GM21390 (cell line): ENCODE results near the gene SEC16A.
"Not testable (repeated sequence)": the region's sequence is repeated elsewhere in the genome, so short reads cannot be mapped to it uniquely, and the experiment has no call there.

Source experiments
- ATAC-seq: cut with Tn5 transposase; IDR thresholded peaks from one replicate; pipeline ENCODE4 v1.9.1; 2021; ENCODE audit not compliant: unreplicated experiment

SEC16A gene

GRCh38 chr9:136425367-136425766 is 57.5 kb downstream of the SEC16A start:
- not testable (repeated sequence) for ATAC-seq

GRCh38 chr9:136424750-136425362 is 58.0 kb downstream of the SEC16A start:
- no peak for ATAC-seq

GRCh38 chr9:136423432-136424146 is 59.3 kb downstream of the SEC16A start:
- no peak for ATAC-seq

DNA sequence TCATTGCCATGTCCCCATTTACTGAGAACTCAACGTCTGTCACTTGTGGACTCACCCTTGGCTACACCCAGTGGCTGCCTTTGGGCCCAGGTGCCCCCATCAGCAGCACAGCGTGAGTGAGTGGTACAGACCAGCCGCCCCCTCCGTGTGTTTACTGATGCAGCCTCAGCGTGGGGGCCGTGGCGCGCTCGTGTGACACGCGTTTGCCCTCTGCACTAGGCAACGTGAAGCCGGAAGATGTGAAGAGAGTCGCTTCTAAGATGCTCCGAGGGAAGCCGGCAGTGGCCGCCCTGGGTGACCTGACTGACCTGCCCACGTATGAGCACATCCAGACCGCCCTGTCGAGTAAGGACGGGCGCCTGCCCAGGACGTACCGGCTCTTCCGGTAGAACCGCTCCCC is 60.0 kb downstream of the SEC16A start:
- ATAC-seq, result no peak

- ATAC-seq, result no peak
These were observed 61.0 kb downstream of the SEC16A start for GRCh38 chr9:136421791-136422190.

GRCh38 chr9:136419092-136419420 is 63.8 kb downstream of the SEC16A start:
- ATAC-seq, result no peak

GRCh38 chr9:136418182-136419091 is 64.4 kb downstream of the SEC16A start:
- ATAC-seq, result no peak

DNA sequence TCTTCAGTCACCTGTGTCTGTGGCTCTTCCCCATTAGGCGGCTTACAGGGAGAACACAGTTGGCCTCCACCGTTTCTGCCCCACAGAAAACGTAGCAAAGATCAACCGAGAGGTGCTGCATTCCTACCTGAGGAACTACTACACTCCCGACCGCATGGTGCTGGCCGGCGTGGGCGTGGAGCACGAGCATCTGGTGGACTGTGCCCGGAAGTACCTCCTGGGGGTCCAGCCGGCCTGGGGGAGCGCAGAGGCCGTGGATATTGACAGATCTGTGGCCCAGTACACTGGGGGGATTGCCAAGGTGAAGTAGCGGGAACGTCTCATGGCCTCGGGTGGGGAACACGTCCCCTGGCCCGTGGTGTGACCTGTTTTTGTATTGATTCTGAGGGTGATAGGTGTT is 65.9 kb downstream of the SEC16A start:
- ATAC-seq, result no peak

GRCh38 chr9:136416427-136416826 is 66.4 kb downstream of the SEC16A start:
- no peak for ATAC-seq

- no peak for ATAC-seq
These were observed 69.9 kb downstream of the SEC16A start for GRCh38 chr9:136412962-136413361.

DNA sequence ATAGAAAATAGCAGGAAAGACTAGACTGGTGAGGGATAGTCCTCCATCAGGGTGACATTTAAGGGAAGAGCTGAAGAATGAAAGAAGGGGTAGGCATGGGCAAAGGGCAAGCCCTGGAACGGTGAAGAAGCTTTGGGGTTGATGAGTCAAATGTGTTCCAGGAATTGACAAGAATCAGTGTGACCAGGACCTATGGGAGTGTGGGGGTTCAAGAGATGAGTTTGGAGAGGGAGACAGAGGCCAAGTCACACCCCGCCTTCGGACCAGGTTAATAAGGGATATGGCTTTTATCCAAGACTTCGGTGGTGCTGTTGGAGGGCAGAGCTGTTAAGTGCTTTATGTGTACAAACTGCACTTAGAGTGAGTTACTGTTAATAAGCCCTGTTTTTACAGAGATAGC is 71.5 kb downstream of the SEC16A start:
- ATAC-seq, result no peak

DNA sequence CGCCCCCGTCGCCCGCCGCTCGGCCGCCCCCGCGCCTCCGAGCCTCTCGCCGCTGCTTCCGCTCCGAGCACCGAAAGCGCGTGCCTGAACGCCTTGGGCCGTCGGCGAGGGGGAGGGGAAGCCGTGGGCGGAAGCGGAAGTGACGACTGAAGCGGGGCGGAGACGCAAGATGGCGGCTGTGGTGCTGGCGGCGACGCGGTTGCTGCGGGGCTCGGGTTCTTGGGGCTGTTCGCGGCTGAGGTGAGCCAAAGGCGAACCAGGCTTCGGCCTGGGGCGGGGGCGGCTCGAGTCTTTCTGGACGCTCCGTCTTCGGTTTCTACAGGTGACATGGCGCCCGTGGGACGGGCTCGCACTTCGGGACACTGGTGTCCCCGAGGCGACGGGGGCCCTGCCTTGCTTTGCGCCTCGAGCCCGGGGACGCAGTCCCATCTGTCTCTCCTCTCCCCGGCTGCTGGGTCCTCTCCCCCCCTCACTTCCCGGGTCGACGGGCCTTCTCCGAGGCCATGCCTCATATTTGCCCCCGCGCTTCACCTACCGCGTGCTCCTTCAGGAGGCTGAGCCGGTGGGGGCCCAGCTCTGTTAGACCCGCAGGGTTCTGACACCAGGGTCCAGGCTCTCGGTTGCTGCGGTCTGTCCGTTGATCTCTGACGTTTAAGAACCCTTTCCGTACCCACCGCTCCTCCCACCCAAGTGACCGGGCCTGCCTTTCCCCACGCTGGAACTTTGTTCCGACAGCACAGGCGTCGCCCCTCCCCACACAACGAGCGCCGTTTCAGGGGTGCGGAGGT is 72.1 kb downstream of the SEC16A start, which contains the start of the genes ENTR1 and PMPCA:
ENTR1 (minus strand) TSS at position 115 of the 788 bp plus-strand sequence. CDS start 217 bp downstream, outside the sequence.
PMPCA (plus strand) TSS at position 159 of the 788 bp plus-strand sequence; CDS start at position 170, 11 bp downstream.
- ATAC-seq, result peak; percentile 72

DNA sequence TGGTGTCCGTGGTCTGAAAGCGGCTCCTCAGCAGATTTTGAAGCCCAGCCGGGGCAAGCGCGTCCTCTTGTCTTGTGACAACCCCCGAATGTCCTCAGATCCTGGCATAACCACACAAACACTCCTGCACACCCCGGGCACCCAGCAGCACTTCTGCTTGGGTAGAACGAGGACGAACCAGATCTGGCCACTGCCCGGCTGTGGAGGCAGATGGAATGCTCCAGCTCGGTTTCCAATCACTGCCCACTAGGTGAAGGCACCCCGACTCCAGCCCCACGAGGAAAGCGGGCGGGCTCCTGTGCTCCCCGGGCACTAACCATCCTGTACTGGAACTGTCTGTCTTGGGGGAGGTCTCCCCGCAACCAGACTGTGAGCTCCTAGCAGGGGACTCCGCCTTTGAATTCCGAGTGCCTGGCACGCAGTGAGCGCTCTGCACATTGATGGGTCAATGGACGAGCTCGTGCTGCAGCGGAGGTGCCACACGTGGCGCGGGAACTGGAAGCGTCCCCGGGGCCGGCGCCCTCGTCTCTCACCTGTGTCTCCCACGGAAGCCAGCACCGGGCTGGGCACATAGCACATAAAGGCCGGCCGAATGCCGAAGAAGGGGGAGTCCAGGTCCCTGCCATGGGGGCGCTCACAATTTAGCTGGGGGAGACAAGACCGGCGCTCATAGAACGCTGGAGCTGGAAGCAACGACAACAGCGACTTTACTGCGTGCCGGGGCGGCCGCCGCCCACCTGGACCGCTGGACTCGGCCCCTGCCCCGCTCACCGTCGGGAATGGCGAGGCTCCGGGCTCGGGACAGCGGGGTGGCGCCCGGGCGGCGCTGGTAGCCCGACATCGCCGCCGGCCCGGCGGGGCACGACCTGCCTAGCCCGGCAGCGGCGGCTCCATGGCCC is 73.0 kb downstream of the SEC16A start:
- ATAC-seq, result peak; percentile 26

- ATAC-seq, result no peak
These were observed 74.9 kb downstream of the SEC16A start for GRCh38 chr9:136407911-136408310.

- ATAC-seq, result not testable (repeated sequence)
These were observed 75.8 kb downstream of the SEC16A start for GRCh38 chr9:136407061-136407460.

DNA sequence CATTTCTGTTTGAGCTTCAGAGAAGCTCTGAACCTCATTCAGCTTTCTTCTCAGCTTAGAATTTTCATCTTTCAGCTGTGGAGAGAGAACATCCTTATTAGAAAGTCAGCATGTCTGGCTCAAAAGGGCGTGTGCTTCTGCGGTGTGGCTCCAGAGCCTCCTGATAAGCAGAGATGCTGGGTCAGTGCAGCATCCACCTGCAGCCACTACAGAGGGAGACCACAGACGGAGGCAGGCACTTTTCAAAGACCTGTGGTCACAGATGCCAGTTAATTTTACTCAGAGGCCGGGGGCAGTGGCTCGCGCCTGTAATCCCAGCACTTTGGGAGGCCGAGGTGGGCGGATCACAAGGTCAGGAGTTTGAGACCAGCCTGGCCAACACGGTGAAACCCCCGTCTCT is 76.9 kb downstream of the SEC16A start:
- ATAC-seq, result not testable (repeated sequence)

DNA sequence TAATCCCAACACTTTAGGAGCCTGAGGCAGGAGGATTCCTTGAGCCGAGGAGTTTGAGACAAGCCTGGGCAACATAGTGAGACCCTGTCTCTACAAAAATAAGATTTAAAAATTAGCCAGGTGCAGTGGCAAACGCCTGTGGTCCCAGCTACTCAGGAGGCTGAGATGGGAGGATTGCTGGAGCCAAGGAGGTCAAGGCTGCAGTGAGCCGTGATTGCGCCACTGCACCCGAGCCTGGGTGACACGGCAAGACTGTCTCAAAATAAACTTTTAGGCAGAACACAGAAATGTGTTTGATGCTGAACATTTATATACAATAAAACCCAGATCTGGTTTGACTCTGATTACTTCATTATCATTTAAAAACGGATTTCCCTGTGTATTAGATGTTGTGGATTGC is 77.4 kb downstream of the SEC16A start:
- ATAC-seq, result no peak

GRCh38 chr9:136404801-136405136 is 78.1 kb downstream of the SEC16A start:
- no peak for ATAC-seq

GRCh38 chr9:136403915-136404800 is 78.7 kb downstream of the SEC16A start:
- no peak for ATAC-seq
